Measurements from ENCODE around the gene DFFB. TPM values are rescaled to one million over a fixed set of nuclear protein-coding genes. Genes with fewer than 3 reads are reported as not detected.

Gene DFFB
- total and polyA plus RNA-seq, 9 of the 15 experiments (the other 6 are each of a cell fraction or from before 2014, with no cell fraction given): 2.3 to 15.8 (median 11.5) TPM

DNA sequence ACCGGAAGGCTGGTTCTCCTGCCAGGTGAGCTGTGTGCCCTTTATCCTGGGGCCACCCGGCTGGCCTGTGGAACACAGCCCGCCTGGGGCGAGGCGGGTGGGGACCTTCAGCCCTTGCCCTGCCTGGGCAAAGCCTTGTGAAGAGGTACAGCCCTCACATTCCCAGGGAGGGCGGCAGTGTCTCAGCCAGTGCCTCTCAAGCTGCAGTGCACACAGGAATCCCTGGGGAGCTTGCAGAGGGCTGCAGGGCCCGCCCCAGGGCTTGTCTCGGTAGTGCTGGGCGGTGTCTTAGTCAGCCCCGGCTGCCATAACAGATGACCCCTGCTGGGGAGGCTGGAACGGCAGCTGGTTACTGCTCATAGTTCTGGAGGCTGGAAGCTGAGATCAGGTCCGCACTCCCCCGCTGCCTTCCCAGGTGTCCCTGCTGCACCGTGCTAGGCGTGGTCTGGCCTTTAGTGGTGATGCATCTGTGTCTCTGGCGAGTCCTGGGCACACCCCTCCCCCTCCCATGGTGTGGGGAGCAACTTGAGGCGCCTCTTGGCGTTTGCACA is 12.6 kb downstream of the DFFB start (continued):
- TF ChIP-seq, protein P1, sequence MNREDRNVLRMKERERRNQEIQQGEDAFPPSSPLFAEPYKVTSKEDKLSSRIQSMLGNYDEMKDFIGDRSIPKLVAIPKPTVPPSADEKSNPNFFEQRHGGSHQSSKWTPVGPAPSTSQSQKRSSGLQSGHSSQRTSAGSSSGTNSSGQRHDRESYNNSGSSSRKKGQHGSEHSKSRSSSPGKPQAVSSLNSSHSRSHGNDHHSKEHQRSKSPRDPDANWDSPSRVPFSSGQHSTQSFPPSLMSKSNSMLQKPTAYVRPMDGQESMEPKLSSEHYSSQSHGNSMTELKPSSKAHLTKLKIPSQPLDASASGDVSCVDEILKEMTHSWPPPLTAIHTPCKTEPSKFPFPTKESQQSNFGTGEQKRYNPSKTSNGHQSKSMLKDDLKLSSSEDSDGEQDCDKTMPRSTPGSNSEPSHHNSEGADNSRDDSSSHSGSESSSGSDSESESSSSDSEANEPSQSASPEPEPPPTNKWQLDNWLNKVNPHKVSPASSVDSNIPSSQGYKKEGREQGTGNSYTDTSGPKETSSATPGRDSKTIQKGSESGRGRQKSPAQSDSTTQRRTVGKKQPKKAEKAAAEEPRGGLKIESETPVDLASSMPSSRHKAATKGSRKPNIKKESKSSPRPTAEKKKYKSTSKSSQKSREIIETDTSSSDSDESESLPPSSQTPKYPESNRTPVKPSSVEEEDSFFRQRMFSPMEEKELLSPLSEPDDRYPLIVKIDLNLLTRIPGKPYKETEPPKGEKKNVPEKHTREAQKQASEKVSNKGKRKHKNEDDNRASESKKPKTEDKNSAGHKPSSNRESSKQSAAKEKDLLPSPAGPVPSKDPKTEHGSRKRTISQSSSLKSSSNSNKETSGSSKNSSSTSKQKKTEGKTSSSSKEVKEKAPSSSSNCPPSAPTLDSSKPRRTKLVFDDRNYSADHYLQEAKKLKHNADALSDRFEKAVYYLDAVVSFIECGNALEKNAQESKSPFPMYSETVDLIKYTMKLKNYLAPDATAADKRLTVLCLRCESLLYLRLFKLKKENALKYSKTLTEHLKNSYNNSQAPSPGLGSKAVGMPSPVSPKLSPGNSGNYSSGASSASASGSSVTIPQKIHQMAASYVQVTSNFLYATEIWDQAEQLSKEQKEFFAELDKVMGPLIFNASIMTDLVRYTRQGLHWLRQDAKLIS (CRISPR knock-in tag; IDR thresholded peaks at IDR 0.05): no peak
- TF ChIP-seq TBP (optimal IDR thresholded peaks at IDR 0.05; ENCODE audit: low read depth, low read length): no peak
- TF ChIP-seq, protein P2, sequence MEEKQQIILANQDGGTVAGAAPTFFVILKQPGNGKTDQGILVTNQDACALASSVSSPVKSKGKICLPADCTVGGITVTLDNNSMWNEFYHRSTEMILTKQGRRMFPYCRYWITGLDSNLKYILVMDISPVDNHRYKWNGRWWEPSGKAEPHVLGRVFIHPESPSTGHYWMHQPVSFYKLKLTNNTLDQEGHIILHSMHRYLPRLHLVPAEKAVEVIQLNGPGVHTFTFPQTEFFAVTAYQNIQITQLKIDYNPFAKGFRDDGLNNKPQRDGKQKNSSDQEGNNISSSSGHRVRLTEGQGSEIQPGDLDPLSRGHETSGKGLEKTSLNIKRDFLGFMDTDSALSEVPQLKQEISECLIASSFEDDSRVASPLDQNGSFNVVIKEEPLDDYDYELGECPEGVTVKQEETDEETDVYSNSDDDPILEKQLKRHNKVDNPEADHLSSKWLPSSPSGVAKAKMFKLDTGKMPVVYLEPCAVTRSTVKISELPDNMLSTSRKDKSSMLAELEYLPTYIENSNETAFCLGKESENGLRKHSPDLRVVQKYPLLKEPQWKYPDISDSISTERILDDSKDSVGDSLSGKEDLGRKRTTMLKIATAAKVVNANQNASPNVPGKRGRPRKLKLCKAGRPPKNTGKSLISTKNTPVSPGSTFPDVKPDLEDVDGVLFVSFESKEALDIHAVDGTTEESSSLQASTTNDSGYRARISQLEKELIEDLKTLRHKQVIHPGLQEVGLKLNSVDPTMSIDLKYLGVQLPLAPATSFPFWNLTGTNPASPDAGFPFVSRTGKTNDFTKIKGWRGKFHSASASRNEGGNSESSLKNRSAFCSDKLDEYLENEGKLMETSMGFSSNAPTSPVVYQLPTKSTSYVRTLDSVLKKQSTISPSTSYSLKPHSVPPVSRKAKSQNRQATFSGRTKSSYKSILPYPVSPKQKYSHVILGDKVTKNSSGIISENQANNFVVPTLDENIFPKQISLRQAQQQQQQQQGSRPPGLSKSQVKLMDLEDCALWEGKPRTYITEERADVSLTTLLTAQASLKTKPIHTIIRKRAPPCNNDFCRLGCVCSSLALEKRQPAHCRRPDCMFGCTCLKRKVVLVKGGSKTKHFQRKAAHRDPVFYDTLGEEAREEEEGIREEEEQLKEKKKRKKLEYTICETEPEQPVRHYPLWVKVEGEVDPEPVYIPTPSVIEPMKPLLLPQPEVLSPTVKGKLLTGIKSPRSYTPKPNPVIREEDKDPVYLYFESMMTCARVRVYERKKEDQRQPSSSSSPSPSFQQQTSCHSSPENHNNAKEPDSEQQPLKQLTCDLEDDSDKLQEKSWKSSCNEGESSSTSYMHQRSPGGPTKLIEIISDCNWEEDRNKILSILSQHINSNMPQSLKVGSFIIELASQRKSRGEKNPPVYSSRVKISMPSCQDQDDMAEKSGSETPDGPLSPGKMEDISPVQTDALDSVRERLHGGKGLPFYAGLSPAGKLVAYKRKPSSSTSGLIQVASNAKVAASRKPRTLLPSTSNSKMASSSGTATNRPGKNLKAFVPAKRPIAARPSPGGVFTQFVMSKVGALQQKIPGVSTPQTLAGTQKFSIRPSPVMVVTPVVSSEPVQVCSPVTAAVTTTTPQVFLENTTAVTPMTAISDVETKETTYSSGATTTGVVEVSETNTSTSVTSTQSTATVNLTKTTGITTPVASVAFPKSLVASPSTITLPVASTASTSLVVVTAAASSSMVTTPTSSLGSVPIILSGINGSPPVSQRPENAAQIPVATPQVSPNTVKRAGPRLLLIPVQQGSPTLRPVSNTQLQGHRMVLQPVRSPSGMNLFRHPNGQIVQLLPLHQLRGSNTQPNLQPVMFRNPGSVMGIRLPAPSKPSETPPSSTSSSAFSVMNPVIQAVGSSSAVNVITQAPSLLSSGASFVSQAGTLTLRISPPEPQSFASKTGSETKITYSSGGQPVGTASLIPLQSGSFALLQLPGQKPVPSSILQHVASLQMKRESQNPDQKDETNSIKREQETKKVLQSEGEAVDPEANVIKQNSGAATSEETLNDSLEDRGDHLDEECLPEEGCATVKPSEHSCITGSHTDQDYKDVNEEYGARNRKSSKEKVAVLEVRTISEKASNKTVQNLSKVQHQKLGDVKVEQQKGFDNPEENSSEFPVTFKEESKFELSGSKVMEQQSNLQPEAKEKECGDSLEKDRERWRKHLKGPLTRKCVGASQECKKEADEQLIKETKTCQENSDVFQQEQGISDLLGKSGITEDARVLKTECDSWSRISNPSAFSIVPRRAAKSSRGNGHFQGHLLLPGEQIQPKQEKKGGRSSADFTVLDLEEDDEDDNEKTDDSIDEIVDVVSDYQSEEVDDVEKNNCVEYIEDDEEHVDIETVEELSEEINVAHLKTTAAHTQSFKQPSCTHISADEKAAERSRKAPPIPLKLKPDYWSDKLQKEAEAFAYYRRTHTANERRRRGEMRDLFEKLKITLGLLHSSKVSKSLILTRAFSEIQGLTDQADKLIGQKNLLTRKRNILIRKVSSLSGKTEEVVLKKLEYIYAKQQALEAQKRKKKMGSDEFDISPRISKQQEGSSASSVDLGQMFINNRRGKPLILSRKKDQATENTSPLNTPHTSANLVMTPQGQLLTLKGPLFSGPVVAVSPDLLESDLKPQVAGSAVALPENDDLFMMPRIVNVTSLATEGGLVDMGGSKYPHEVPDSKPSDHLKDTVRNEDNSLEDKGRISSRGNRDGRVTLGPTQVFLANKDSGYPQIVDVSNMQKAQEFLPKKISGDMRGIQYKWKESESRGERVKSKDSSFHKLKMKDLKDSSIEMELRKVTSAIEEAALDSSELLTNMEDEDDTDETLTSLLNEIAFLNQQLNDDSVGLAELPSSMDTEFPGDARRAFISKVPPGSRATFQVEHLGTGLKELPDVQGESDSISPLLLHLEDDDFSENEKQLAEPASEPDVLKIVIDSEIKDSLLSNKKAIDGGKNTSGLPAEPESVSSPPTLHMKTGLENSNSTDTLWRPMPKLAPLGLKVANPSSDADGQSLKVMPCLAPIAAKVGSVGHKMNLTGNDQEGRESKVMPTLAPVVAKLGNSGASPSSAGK (IDR thresholded peaks at IDR 0.05): no peak
- TF ChIP-seq, protein P3, sequence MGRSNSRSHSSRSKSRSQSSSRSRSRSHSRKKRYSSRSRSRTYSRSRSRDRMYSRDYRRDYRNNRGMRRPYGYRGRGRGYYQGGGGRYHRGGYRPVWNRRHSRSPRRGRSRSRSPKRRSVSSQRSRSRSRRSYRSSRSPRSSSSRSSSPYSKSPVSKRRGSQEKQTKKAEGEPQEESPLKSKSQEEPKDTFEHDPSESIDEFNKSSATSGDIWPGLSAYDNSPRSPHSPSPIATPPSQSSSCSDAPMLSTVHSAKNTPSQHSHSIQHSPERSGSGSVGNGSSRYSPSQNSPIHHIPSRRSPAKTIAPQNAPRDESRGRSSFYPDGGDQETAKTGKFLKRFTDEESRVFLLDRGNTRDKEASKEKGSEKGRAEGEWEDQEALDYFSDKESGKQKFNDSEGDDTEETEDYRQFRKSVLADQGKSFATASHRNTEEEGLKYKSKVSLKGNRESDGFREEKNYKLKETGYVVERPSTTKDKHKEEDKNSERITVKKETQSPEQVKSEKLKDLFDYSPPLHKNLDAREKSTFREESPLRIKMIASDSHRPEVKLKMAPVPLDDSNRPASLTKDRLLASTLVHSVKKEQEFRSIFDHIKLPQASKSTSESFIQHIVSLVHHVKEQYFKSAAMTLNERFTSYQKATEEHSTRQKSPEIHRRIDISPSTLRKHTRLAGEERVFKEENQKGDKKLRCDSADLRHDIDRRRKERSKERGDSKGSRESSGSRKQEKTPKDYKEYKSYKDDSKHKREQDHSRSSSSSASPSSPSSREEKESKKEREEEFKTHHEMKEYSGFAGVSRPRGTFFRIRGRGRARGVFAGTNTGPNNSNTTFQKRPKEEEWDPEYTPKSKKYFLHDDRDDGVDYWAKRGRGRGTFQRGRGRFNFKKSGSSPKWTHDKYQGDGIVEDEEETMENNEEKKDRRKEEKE (IDR thresholded peaks at IDR 0.05; ENCODE audit: borderline replicate concordance in 1 of 2, control insufficient read depth in 1 of 2, low read depth in 2 of 2, low read length in 1 of 2): no peak
- TF ChIP-seq ZNF224 (CRISPR knock-in tag; IDR thresholded peaks at IDR 0.05): no peak
- TF ChIP-seq POU5F1 (IDR thresholded peaks at IDR 0.05; ENCODE audit: borderline replicate concordance, low read depth, low read length, partially characterized antibody): no peak

Measured in K562 (cell line).